Left renal pelvis (tissue), 4 donors: ENCODE data around the gene FKBP5. TPM values are rescaled to one million over a fixed set of nuclear protein-coding genes. Genes with fewer than 3 reads are reported as not detected.
"Not testable (repeated sequence)": the region's sequence is repeated elsewhere in the genome, so short reads cannot be mapped to it uniquely, and the experiment has no call there.

Source experiments
- DNase-seq, 4 donors: peaks; one replicate each; pipeline ENCODE4 v3.0.0-alpha.2; 2013; ENCODE audit warnings: low read depth in 4 of 4, low spot score in 3 of 4
- polyA plus RNA-seq, 4 donors: library from polyadenylated mRNA; unstranded; fragments of 120-200 nt; gene quantifications; one replicate each; pipeline ENCODE4 v1.2.1, GENCODE V29; 2013; ENCODE audit not compliant: insufficient read length in 4 of 4

The FKBP5 gene
- polyA plus RNA-seq, result 10 to 100 TPM; 18.0 to 32.7 (median 26.0) TPM

DNA sequence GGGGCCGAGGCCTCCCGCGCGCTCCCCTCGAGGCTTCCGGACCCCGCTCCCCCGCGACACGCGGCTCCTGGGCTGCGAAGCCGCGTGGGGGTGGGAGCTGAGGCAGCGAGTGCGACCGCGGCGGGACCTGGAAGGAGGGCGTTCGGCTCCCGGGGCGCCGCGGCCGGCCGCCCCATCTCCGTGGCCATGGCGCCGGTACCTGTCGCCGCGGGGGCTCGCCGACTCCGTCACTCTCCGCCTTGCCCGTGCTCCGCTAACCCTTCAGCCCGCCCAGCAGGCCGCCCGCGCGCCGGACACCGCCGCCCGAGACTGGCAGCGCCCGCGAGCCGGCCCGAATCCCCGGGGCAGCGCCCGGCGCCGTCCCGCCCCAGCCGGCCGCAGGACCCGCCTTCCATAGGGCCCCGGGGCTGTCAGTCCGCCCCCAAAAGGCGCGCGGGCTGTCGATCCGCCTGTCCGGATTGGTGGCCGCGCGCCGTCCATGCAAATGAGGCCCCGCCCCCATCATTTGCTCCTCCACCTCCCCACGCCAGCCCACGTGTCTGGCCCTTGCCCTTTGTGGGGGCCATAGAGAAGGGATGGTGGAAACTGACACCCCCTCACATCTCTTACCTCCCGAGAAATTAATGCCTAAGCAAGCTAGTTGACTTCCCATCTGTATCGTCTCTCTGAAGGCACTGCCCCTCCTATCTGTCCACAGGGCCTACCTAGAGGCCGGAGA, at the start of gene FKBP5:
TSS of gene FKBP5 (minus strand) at position 311 of the 718 bp plus-strand sequence. CDS start 46,091 bp downstream, outside the sequence.
- DNase-seq, result peak in 3 of 4 donors; percentile 70 to 78 (median 74)

DNA sequence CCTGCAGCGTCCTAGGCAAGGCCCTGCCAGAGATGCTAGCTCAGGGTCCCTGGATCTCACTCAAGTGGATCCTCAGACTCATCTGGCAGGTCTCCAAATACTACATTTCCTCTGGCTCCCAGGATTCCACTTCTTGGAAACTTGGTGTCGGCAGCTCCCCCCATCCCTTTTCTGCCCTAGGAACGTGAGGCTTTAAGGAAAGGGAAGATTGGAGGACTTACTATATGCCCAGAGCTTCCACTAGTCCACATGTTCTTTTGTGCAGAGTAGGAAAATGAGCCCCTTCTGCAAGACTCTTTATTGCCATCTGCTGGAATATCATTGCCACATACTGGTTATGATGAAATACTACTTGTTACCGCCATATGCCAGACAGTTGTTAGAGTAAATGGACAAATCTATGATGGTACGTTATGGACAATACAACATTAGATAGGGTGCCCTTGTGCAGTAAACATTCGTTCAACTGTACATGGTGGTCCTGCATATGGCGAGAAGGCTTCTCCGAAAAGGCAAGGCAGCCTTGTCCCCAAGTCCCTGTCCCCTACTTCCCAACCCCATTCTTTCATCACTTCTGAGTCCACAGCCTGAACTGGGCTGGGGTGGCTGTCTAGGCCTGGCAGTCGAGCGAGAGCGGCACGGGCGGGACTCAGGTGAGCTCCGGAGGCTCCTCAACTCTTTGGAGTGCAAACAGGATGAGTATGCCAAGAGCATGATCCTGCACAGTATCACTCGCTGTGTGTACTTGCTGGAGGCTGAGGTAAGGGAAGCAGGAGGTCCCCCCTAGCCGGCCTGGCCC, 48.9 kb upstream of the FKBP5 start:
- peak in 2 of 4 donors; percentile 44 to 61 for DNase-seq

DNA sequence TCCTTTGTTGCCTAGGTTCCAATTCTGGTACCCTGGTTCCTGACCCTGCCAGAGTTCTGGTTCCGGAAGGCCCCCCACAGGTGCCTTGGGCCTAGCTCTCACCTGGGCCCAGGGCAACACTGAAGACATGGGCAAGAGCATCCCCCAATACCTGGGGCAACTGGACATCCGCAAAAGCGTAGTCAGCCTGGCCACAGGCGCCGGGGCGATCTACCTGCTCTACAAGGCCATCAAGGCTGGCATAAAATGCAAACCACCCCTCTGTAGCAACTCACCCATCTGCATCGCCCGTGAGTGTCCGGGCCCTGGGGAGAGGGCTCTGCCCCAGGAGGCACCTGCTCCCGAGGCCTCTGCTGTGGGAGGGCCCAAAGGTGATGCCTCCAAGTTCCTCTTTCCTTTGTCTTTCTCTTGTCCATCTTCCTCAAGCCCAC, 48.3 kb upstream of the FKBP5 start, which contains the start of gene ARMC12:
TSS of gene ARMC12 (plus strand) at position 51 of the 431 bp plus-strand sequence. CDS start at position 128, 77 bp downstream.
- no peak for DNase-seq

DNA sequence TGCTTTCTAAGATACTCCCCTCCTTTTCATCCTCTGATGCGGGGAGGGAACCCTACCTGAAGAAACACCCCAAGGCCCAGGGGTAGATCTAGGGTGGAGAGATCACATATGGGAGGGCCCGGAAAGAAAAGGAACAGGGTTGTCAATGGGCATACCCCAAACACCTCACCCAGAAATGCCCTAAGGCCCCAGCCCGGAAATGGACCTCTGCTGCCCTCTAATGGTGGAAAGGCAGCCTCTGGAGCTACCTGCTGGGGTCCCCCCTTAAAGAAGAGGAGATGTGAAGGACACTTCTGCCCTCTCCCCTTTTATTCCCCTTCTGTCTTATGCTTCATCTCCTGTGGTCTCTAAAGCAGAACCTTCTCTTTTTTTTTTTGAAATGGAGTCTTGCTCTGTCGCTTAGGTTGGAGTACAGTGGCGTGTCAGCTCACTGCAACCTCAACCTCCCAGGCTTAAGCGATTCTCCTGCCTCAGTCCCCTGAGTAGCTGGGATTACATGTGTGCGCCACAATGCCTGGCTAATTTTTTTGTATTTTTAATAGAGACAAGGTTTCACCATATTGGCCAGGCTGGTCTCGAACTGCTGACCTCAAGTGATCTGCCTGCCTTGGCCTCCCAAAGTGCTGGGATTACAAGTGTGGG, 47.7 kb upstream of the FKBP5 start:
- DNase-seq, result no peak

DNA sequence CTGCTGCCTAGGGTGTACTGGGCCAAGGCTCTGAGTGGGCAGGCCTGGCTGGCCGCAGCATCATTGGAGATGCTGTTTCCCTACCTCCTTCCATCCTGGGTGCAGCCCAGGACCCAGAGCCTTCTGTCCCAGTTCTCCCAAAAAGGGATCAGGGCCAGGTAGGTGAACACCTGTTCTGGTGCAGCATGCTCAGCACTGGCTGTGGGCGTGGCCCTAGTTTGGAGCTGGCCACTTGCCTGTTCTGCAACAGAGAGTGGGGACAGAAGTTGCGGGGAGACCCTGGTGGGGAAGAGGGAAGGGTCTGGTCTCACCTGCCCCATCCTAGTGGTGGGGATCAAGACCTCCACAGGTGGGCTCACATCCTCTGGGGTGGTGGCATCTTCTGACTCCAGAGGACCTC, 46.7 kb upstream of the FKBP5 start:
- no peak for DNase-seq

DNA sequence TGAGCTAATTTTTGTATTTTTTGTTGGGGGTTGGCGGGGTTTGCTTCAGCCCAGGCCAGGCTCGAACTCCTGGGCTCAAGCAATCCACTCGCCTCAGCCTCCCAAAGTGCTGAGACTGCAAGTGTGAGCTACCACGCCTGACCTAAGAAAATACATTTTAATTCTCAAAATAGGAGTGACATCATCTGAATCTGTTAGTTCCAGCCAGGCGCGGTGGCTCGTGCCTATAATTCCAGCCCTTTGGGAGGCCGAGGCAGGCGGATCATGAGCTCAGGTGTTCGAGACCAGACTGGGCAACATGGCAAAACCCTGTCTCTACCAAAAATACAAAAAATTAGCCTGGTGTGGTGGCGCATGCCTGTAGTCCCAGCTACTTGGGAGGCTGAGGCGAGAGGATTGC, 45.6 kb upstream of the FKBP5 start:
- DNase-seq, result not testable (repeated sequence)

DNA sequence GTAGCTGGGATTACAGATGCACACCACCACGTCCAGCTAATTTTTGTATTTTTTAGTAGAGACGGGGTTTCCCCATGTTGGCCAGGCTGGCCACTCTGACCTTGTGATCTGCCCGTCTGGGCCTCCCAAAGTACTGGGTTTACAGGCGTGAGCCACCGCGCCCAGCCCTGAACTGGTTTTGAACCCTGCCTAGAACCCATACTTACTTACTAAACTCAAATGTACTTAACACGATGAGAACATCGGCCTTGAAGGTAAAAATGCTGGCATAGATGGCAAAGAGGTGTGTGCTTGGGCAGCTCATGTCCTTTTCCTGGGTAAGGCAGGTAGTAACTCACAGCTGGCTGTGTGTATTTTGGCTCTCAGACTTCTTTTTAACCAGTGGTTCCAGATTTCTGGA, 44.9 kb upstream of the FKBP5 start:
- no peak for DNase-seq

DNA sequence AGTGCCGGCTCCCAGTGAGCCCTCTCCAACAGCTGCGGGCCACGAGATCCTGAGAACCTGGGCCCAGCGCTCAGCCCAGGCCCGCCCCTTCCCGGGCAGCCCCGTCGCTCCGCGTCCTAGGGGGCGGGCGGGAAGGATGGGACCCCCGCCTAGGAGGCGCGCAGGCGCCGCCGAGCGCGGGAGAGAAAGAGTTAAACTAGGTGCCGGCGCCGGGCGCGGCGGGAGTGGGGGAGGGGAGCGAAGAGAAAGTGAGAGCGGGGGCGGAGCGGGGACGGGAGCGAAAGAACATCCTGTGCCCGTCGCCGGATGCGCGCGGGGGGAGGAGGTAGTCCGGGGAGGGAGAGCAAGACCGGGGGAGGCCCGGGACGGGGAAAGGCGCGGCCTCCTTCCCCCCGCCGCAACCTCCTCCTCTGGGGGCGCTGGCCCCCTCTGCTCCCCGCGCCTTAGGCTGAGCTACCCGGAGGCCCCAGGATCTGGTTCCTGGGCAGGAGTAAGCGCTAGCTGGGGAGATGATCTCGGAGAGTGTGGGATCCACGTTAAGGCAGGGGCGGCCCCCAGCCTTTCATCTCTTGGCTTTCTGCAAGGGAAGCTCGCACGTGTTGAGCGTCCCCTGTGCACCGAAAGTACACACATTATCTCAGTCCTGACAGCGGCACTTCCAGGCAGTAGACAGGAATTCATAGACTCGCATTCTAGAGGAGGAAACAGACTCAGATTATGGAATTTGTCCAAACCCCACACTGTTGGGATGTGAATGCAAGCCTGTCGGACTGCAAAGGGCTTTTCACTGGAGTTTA, 43.2 kb upstream of the FKBP5 start:
- peak; percentile 66 to 75 (median 72) for DNase-seq

DNA sequence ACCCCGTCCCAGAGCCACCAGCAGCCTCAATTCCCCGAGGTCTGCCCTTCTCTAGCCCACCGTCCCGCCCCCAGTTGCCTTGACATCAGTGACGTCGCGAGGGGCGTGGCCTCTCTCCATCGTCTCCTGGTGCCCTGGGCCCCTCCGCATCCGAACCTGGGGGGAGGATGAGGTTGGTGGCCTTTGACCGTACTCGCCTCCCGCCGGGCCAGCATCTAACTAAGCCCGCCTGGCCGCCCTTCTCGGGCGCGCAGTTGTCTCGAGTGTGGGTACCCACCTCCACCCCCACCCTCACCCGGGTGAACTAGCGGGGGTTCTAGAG, 42.7 kb upstream of the FKBP5 start:
- DNase-seq, result peak; percentile 74 to 80 (median 78)

DNA sequence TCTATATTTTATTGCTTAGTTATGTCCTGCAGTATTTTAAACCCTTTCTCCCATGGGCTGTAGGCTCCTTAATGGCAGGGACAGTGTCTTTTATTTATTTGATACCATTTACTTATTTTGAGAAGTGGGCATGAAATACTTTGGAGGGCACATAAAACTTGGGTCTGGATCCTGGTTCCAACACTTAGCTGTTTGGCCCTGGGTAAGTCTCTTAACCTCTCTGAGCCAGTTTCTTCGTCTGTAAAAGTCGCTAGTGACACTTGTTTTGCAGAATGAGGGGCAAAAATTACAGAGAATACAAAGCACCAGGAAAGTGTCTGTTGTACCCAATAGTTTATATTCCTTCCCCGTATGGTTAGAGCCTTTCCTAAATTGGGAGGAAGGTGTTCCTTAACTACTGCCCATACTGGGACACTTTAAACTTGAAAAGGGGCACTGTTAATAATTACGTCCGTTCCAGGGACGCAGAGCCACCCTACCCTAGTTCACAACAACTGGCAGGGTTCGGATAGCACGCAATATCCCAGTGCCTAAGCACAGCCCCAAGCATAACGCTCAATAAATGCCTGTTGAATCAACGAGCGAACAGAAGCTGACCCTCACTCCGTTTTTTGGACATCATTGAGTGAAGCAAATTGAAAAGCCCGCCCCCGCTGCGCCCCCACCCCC, 42.2 kb upstream of the FKBP5 start:
- DNase-seq, result no peak

DNA sequence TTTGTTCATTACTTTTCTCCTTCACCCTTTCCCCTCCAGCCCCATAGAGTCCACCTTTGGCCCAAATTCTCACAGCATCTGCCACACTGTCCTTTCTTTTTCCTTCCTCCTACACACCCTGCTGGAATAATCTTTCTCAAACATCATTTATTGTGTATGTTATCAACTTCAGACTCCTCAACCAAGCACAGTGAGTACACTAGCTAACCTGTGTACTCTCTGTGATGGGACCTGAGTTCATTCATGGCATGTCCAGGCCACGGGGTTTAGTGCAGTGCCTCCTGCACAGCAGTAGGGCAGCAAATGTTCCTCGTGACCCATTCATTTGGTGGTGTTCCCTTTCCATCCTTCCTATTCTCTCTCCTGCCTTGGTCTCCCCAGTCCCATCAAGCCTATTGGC, 41.0 kb upstream of the FKBP5 start:
- no peak for DNase-seq

DNA sequence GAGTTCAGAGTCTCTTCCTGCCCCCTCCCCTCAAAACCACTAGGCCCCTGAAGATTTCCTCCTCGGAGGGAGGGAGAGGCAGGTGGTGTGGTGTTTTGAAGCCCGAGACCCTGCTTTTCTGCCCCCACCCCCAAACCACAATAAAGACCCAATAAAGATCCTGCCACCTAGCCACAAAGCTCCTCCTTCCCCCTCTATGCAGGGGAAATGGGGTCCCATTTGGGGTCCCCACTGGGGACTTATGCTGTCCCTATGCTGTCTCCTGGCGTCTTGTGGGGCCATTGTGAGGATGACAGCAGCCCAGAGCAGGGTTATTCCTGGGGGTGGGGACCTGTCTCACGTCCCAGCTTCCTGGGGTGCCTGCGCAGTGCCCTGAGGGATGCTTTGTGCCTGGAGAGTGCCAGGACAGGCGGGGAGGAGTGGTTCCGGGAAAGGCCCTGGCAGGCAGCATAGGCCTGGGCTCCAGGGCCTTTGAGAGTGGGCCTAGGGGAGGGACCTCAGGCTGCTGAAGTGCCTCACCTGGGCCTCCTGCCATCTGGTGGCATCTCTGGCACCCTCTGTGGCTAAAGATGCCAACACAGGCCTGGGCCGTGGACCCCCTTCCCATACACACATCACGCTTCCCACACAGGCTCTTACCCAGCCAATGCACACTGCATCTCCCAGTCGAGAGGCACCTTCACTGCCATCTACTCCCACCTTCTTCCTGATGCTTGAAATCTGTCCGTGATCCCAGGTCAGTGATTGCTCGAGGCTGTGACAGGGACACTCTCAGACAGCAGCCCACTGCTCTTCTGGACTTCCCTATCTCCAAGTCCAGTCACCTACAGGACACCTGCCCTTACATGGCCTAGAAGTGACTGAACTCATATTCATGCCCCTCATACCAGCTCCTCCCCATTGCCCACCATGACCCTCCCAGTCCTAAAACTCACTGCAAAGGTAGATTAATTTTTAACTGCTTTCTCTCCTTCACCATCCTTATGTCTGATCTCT, 40.3 kb upstream of the FKBP5 start:
- no peak for DNase-seq

DNA sequence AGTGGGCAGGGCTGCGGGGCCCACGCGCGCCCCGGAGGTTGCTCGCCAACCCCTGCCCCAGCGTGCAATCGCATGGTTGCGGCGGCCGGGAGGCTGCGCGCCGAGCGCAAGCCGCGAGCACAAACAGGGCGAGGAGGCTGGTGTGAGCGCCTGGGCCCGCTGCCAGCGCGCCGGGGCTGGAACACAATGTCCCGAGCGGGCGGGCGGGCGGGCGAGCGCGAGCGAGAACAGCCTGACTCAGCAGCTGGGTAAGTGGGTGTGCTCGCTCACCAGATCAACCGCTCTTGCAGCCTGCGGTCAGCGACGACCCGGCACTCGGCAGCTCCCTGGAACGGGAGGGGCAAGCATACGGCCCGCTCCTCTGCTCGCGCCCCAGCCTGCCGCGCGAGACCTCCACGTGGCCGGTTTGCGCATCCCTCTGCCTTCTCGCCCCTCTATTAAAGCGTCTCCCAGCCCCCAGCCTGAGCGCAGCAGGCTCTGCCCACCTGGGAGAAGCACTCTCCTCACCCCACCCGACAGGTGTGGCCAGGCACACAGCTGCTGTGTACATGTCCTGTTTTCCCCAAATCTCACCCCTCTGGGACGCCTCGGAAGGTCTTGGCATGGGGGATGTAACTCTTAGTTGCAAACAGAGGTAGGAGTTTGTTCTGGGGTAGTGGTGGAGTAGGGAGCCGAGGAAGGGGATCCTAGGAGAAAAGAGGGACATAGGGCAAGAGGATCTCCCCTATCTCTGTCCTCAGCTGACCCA, 39.4 kb upstream of the FKBP5 start:
- DNase-seq, result peak; percentile 62 to 68 (median 64)

DNA sequence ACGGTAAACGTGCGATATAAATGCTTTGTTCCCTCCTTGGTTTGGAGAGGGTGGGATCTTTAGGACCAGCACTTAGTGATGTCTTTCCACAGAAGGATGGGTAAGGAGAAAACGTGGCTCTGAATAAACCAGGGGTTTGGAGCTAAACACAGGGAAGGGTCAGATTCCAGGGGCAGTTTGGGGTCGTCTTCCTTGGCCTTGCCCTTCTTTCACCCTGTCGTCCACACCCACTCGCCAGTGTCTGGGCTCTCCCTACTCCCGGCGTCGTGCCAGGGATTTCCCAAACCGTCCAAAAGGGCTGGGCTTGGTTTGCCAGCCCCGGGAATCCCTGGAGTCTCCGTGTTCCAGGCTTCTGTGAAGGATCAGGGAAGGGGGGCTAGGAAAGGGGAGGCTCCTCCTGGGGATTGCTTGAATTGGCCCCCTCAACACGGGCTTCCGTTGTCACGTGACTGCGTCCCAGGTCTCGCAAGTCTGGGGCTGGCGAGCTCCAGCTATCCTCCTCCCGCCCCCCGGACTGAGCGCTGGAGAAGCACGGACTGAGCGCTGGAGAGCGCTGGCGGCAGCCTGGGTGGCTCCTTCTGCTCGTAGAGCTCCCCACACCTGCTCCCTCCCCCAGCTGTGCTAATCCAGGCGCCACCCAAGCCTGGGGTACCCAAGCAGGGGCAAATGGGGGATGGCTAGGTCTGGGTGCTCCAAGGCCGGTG, 38.7 kb upstream of the FKBP5 start:
- DNase-seq, result peak; percentile 56 to 67 (median 64)

DNA sequence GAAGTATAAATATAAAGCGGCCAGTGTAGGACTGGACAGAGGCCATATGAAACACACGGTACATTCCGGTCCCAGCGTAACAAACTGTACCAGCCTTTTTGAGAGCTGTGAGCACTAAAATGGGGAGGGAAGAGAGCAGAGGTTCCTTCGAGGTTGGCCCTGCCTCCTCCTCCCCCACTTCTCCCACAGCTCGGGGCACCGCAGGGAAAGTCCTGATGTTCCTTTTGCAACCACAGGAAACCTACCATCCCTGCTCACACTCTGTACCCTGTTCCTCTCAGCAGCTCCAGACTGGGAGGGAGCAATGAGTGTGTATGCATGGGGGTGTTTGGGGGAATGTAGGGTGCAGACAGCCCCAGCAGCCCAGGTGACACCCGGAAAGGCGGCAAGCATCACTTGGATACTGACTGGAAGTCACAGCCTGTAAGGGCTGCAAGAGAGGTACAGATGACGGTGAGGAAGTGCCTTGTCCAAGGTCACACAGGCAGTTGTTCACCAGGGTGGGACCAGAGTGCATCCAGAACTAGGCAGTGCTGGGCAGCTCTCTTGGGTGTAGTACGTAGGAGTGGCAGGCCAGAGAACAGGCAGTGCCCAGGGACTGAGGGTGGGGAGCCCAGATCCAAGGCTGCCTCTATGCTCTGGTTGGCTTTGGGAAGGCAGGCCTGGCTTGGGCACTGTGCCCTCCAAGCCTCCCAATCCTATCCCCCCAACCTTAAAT, 37.2 kb upstream of the FKBP5 start:
- DNase-seq, result no peak

DNA sequence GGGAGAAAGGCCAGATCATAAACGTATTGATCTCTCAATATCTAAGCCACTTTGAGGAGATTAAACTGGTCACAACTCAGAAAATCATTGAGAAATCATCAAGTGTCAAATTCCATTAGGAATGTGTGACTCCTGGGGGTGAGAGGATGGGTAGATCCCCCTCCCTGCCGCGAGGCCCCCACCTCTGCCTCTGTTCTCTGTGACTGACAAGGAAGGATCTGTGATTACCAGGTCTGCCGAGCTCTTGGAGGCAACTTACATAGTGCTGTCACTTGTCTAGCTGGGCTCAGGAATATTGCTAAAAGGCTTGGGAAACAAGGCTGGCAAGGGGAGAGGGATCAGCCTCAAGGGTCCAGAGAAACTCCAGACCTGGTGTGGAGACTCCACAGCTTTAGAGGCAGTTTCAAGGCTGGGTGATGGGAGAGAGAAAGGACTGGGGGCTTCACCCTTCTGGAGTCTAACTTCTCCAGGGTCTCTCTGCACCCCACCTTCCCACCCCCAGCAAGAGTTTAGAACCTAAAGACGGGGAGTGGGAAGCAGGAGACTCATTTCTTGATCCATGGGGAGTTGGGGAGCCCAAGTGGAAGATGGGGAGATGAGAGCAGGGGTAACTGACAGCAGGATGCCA, 36.5 kb upstream of the FKBP5 start:
- DNase-seq, result no peak
